HG03097 (cell line): ENCODE measurements around the gene PACS2.

Experiments used
- ATAC-seq: cut with Tn5 transposase; IDR thresholded peaks from one replicate; pipeline ENCODE4 v1.9.1; 2021; ENCODE audit not compliant: unreplicated experiment, low FRiP score

PACS2 gene

DNA sequence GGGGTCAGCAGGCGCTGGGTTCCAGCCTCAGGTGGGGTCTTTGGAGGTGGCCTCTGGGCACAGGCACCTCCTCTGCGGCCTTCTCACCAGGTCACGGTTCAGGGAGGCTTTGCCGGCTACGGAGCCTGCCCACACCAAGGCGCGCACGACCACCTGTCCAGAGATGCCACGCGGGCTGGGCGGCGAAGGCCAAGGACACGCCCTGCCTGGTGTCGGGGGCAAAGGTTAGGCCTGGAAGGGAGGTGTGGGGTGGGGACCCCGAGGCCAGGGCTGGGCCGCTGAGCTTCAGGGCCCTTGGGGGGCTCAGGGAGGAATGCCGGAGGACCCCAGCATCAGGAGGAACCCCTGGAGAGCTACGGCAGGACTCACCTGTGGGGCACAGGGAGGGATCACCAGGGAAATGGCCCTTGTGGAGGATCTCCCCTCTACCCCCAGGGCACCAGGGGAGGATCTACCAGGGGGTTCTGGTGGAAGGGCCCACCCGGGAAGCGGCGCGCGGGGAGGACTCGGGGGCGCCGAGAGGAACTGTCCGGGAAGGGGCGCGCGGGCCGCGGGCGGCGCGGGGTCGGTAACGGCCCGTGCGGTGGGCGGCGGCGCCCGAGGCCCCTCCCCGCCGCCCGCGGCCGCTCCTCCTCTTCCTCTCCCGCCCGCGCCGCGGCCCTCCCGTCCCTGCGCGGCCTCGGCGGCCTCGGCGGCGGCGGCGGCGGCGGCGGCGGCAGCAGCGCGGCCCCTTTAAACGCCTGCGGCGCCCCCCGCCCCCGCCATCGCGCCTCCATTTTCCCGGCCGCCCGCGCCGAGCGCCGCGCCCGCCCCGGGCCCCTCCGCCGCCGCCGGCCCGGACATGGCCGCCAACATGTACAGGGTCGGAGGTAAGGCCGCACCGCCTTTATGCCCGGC is 104.9 kb downstream of the PACS2 start, which contains the start of gene MTA1:
TSS of gene MTA1 (plus strand) at position 633 of the 897 bp plus-strand sequence. CDS start at position 842, 209 bp downstream.
- ATAC-seq: no peak

DNA sequence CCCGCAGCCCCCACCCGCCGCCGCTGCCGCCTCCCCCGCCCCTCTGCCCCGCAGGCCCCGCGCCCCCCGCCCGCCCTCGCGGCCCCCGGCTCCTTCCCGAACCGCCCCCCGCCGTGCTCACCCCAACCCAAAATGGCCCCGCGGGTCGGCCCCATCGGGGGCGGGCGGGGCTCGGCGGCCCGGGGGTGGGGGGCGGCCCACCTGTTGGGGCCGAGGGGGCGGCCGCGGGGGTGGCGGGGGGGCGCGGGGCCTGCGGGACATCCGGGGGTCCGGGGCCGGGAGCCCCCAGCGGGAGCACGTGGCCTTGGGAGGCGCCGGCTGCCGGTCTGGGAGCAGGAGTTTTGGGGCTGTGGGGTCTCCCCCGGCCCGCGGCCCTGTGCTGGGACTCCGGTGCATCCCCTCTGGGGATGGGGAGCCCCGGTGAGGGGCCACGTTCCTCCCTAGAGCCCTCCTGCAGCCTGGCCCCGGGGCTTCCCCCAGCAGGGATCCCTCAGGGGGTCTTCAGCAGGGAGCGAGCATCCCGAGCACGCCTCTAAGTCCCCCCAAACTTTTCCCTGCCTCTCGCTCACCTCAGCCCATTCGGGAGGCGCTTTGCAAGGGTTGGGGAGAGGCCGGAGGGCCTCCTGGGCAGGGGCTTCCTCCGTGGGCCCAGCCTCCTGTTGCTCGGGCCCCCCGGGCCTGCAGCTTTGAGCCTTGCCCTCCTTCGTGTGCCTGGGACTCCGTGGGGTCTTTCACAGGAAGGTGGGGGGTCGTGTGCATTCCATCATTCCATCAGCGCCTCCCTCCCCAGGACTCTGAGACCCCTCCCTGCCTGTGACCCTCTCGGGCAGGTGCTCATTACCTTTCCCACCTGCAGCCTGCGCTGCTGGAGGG is 105.8 kb downstream of the PACS2 start:
- no peak for ATAC-seq

DNA sequence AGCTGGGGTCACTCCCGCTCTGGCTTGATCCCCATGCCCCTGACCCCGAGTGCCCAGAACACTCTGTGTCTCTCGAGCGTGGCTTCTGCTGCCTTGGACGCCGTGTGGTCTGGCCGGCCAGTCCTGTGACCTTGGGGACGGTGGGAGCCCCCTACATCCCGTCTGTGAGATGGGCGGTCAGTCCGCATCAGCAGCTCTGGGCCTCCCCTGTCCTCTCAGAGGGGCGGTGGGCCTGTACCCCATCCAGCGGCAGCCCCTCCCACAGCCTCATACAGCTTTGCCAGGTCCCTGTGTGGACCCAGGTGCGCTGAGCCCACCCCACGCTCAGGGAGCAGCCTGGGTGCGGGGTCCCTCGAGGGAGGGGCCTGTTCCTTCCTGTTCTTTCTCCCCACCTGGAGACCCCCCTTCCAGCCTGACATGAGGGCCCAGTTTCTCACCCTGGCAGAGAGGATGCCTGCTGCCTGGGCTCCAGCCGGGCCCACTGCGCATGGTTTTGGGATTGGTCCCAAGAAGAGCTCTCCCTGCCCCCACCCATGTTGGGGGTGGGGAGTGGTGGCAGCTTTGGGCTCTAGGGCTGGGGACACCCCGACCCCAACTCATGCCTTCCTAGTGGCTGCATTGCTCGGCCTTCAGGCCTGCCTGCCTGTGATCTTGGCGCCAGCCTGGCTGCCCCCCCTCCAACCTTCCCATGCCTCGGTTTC is 106.6 kb downstream of the PACS2 start:
- no peak for ATAC-seq

DNA sequence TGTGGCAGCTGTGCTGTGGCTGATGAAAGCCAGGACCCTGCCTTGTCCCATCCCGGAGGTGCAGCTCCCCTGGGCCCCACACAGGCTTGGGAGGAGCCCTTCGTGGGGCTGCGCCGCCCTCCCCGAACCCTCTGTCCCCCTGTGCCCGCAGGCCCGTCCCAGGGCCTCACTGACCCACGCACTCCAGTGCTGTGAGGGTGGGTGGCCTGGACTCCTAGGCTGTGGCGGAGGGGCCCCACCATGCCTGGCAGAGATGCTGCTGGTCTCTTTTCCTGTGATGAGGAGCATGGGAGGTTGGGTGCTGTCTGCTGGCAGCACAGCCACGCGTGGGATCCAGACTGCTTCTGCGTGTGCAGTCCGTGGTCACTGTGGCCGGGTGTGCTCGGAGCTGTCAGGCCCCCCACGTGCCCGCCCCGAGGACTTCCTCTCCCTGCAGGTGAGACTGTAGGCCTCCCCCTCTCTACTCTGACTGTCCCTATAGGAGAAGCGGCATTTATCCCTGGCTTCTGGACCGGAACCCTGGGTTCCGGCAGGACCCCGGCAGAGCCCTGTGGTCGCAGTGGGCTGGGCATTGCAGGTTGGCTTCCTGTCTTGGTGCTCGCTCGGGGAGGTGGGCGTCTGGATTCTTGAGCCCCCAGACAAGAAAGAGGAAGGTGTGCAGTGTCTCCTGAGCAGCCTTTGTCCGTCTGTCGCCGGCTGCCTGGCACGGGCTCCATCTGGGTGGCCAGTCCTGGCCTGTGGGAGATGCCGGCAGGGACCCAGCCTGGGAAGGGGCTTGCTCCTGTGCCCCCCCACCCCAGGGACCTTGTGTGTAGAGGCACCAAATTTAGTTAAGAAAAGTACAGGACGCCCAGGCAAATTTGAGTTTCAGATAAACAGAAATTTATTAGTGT is 107.4 kb downstream of the PACS2 start:
- no peak for ATAC-seq

DNA sequence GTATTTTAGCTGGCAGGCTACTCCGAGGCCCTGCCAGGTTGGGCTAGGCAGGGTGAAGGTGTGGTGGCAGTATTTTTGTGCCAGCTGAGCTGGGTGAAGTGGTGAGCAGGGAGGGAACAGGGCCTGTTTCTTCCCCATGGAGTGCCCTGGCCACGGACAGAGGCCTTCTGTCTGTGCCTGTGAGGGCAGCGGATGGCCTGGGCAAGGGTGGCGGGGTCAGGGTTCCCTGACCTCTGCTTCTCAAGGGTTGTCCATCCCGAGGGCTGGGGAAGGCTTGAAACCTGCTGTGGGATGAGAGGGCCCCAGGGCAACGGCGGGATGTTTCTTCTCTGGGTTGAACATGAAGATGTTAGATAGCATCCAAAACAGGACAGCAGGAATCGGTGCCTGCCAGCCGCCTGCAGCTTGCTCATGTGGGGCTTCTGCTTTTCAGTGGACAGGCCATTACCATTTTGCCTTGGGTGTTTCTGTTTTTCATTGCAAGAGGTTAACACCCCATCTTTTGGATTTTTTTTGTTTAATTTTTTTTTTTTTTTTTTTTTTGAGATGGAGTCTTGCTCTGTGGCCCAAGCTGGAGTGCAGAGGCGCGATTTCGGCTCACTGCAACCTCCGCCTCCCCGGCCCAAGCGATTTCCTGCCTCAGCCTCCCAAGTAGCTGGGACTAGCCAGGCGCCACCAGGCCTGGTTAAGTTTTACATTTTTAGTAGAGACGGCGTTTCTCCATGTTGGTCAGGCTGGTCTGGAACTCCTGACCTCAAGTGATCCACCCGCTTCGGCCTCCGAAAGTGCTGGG is 108.3 kb downstream of the PACS2 start:
- ATAC-seq: no peak

DNA sequence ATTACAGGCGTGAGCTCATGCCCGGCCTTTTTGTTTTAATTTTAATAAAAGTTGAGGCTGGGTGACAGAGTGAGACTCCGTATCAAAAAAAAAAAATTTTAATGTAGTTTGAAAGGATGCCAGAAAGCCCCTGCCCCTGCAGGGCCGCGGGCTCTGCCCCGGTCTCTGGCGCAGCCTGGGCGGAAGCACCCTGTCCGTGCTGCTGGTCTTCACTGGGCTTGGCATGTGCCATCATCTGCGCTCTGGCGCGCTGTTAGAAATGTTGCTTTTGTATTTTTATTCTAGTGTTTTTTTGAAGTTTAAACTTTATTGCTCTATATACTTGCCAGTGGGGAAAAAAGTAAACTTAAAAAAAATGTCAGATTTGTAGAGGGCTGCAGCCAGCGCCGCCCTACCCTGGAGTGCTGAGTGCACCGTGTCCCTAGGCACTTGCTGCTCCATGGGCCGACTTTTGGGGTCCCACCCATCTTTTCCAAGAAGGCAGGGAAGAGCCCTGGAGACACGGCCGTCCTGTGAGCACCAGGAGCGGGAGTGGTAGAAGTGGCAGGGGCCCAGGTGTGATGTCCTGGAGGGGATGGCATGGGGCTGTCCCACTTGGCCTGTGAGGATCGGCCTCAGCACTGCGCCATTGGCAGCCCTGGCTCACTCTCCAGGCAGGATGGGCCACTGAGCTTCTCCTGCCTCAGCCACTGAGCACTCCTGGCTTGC is 109.1 kb downstream of the PACS2 start:
- ATAC-seq: no peak

DNA sequence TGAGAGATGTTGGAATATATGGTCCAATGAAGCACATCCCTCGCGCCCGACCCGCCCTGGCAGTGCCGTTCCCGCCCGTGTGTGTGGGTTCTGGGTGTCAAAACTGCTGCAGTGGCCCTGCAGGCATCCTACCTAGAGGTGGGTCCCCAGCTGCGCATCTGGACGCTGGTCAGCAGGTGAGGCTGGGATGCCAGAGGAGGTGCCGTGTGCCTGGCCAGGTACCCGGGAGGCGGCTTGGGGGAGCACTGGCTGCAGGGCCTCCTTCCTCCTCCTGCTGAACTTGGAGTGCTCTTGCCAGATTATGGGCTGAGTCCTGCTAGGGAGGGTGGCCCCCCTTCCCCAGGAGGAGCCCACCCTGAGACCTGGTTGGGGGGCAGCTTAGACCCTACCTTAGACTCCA is 110.3 kb downstream of the PACS2 start:
- ATAC-seq: no peak

- ATAC-seq: no peak
Observed at GRCh38 chr14:105425823-105426247, 111.3 kb downstream of the PACS2 start.

- ATAC-seq: no peak
Observed at GRCh38 chr14:105426416-105427130, 112.0 kb downstream of the PACS2 start.

DNA sequence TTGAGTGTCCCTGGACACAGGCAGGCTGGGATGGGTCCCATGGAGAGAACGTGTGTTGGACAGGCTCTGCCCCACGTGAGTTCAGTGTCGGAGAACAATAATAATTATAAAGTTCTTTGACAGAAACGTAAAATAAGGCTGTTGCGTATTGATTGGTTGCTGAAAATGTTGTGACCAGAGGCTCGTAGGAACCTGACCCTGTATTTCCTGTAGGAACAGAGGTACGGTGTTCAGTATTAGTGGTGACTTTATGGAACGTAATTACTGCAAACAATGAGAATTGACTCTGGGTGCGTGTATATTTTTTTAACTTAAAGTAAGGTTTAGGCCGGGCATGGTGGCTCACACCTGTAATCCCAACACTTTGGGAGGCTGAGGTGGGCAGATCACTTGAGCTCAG is 112.9 kb downstream of the PACS2 start:
- ATAC-seq: no peak

- ATAC-seq: no peak
Observed at GRCh38 chr14:105427936-105428485, 113.5 kb downstream of the PACS2 start.

- ATAC-seq: no peak
Observed at GRCh38 chr14:105430042-105430441, 115.5 kb downstream of the PACS2 start.

DNA sequence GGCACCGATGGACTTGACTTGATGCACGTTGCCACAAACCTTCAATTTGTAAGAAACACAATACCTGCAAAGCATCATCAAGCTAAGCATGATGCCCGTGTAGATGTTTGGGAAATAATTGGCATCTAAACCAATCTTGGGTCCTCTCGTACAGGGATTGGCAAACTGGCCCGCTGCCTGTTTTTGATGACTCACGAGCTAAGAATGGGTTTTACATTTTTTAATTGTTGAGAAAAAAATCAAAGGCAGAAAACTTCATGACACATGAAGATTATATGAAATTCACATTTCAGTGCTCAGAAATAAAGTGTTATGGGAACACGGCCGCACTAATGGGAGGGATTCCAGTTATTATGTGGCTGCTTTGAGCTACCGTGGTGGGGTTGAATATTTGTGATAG is 116.0 kb downstream of the PACS2 start:
- ATAC-seq: no peak

- ATAC-seq: no peak
Observed at GRCh38 chr14:105431256-105431655, 116.7 kb downstream of the PACS2 start.

DNA sequence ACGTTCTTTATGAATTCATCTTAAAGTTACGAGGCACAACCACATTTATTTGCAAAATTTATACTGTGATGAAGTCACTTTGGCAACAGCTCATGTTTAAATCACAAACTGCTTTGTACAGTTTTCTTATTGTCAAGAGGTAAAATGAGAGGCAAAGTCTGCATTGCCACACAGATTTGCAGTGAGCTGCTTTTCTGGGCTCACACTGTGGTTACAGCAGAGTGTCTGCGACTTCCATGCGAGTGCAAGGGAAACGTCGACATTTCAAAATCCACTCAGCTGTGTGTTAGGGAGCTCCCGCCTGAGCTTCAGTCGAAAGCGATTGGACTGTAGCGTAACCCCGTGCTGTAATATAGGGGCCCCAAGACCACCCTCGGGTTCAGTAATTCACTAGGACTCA is 118.1 kb downstream of the PACS2 start:
- ATAC-seq: no peak

DNA sequence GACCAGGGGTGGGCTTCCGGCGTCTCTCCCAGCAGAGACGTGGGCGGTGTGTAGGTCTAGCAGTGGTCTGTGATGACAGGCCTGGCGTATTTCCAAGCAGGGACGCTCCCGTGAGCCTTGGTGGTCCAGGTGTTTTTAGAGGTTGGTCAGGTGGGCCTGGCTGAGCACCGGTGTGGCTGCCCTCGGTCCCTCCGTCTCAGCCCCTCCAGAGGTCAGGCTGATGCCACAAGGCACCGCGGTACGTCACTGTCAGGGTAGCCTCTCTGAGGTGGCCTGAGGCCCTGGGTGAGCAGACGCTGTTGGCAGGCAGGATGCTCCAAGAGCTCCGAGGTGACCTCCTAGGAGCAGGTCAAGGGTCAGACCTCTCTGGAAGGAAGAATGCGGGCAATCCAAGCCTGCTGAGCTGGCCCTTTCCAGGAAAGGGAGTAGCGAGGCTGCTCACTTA is 118.6 kb downstream of the PACS2 start:
- ATAC-seq: no peak

DNA sequence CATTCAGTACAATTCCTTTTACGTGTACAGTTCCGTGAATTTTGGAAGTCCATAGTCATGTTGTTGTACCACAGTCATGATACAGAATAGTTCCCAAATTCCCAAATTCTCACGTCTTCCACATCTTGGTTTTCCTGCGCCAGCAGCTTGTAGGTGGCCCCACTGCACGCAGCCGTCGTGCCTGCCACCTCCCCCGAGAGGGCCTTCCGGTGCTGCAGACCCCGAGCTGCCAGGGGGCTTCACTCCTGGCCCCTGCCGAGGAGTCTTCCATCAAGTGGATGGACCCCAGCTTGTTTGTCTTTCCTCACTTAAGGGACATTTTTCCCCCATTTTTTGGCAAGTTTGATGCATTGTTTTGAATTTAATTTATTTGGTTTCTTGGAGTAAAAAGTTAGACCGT is 121.9 kb downstream of the PACS2 start:
- ATAC-seq: no peak
